Stimulated activated CD8-positive, alpha-beta memory T cell treated with anti-CD3 and anti-CD28 coated beads, Interleukin-4, amount 100 ng/mL, for 4 hours (primary cell): Measurements from ENCODE around the gene SLC5A10.
"Not testable (repeated sequence)": the region's sequence is repeated elsewhere in the genome, so short reads cannot be mapped to it uniquely, and the experiment has no call there.

Source experiments
- DNase-seq, 2 donors: peaks; one replicate each; pipeline ENCODE4 v3.0.0-alpha.2; 2020; ENCODE audit warnings: low read depth in 2 of 2, low spot score in 1 of 2

Gene SLC5A10

DNA sequence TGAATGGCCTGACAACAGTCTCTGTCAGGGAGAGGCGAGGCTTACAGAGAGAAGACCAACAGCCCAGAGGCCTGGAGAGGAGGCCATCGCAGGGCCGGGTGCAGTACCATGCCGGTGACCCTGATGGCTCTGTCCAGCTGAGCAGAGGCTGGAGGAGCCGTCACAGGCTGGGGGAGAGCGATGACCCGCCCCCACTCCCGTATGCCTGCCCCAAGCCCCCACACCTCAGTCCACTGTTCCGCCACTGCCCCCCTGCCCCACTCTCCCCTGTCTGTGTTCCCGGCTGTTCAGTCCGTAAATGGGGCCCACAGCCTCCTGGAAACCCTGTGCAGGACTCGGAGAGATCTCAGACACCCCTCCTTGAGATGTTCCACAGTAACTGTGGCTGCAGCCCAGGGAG is 65.4 kb downstream of the SLC5A10 start:
- DNase-seq, result no peak

DNA sequence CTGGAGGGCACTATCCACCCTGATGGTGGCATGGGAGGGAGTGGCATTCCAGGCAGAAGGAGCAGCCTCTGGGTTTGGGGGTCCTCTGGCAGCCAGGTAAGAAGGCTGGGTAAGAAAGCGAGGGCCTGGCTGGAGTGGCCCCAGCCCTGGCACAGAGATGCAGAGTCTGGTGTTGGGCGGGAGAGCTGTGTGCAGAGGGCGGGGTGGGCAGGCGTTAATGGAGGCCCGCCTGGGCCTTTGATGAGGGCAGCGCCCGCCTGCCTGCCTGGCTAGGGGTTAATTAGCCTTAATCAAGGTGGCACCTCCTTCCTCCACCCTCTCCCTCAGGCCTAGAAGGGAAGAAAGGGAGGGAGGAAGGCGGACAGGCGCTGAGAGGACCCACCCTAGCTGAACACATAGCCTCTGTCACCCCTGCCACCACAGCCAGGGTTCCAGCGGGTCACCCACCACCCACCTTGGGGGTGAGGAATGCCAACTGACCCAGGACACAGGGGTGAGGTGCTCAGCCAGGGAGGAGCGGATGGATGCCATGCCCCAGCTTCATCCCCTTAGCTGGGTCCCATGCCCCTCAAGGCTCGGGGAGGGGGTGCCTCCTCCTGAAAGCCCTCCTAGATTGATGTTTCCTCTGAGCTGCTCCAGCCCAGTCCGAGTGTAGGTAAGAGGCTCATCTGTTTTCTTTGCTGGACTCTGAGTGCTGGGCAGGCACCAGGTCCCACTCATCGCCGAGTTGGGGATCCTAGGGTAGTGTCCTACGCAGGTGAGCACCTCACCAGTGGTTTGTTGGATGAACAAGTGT is 66.0 kb downstream of the SLC5A10 start:
- DNase-seq, result no peak

DNA sequence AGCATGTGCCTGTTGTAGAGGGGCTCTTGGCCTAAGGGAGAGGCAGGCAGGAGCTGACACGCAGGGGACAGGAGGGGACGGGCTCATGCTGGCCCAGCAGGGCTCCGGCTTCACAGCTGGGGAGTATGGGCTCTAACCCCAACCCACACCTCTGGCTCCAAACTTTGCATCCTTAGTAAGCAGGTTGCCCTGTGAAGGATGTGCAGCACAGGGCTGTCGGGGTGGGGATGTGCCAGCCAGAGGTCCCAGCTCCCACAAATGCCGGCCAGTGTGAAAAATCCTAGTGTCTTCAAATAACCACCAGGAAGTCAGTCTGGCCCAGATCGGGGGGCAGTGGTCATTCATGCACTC is 66.6 kb downstream of the SLC5A10 start:
- no peak for DNase-seq

DNA sequence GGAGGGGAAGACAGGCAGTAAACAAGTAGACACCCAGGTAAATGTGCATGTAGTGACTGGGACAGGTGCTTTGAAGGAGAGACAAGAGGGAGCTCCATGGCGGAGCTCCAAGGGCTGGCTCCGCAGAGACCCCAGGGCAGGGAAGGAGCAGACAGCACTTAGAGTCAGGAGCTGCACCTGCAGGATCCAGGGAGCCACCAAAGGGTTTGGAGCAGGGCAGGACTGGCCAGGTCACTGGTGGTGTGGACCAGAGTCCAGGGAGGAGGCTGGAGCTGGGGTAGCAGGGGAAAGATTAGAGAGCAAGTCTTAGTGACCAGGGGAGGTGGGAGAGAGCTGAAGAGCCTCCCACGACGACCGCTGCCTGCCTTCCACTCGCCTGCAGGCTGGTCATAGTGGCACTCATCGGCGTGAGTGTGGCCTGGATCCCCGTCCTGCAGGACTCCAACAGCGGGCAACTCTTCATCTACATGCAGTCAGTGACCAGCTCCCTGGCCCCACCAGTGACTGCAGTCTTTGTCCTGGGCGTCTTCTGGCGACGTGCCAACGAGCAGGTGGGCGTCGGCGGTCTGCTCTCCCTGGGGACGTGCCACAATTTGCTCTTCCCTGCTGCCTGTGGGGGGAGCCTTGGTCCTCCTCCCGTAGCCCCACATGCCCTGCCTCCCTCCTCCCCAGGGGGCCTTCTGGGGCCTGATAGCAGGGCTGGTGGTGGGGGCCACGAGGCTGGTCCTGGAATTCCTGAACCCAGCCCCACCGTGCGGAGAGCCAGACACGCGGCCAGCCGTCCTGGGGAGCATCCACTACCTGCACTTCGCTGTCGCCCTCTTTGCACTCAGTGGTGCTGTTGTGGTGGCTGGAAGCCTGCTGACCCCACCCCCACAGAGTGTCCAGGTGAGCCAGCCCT is 67.3 kb downstream of the SLC5A10 start:
- no peak for DNase-seq

DNA sequence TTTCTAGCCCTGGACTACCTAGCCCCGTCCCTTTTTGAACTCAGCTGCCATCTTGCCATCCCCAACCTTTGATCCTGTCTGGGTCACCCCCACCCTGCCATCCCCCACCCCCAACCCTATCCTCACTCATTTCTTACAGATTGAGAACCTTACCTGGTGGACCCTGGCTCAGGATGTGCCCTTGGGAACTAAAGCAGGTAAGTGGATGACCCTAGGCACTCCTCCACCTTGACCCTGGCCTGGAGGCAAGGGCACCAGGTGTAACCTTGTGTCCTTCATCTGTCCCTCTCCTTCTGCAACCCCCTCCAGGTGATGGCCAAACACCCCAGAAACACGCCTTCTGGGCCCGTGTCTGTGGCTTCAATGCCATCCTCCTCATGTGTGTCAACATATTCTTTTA is 68.1 kb downstream of the SLC5A10 start:
- DNase-seq, result no peak

DNA sequence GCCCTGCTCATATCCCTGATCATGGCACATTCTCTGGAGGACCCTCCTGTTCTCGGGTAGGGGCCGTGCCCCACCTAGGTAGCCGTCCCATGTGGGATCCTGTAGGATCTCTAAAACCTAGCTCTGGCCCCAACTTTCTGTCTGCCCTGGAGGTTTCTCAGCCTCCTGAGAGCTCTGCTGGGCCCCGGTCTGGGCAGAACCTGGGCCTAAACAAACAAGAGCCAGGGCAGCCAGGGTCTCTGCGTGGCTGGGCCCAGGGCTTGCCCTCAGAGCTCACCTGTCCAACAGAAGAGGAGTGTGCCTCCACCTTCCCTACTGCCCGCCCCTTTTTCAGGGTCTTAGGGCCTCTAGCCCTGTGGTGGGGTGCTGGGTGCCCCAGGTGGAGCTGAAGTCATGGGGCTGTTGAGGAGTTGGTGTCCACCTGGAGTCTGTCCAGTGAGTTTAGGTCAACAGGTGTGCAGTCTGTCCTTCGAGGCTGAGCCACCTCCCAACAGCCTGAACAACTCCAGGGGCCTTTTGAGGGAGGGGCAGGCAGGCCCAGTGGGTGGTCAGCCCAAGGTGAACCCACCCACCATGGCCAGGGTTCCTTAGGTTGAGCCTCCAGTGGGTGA is 69.2 kb downstream of the SLC5A10 start:
- DNase-seq, result not testable (repeated sequence)

DNA sequence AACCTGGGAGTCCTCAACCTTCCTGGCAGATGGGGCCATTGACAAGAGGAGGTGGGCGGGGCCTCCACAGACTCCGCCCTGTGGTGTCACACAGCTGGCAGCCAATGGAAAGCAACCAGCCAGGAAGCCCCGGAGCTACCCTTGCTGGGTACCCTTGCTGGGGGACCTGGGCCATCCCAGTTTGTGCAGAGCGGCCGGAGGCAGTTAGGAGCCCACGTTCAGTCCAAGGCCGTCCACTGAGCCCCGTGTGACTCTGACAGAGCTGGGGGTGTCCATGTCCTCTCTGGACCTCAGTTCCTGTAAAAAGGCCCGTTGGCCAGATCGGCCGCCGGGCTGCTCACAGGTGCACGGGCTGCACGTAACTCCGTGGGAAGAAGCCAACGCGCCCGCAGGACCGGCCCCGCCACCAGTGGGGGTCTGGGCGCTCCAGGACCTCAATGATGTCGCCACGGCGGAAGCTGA is 69.7 kb downstream of the SLC5A10 start:
- no peak for DNase-seq

DNA sequence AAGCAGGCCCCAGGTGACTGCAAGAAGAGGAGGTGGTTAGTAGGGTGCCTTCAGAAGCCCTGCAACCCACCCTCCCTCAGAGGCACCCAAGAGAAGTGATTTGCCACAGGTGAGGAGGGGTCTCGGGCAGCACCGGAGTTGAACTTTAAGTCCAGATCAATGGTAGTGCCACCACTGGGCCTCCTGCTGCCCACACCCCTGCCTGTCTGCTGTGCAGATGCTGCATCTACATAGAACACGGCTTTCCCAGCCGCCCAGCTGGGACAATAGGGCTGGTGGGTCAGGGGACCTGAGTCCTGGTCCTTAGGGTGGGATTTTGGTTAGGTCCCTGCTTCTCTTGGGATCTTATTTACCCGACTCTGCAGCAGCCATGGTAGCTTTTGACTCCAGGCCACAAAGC is 70.2 kb downstream of the SLC5A10 start:
- DNase-seq, result no peak

DNA sequence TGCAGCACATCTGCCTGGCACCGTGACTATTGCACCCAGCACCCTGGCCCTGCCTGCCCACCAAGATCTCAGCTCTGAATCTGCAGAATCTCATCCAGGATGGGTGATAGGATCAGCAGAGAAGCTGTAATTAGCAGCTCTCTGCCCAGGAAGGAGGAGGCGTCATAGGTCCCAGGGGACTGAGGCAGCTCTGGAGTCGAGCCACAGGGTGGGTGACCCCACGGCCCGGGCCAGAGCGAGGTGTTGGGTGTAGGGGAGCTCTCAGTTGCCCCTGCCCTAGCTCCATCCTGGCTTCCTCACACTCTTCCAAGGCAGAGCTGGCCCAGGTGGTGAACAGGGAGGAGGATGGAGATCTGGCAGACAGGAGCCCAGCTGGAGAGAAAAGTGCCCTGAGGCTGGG is 70.8 kb downstream of the SLC5A10 start:
- DNase-seq, result no peak

DNA sequence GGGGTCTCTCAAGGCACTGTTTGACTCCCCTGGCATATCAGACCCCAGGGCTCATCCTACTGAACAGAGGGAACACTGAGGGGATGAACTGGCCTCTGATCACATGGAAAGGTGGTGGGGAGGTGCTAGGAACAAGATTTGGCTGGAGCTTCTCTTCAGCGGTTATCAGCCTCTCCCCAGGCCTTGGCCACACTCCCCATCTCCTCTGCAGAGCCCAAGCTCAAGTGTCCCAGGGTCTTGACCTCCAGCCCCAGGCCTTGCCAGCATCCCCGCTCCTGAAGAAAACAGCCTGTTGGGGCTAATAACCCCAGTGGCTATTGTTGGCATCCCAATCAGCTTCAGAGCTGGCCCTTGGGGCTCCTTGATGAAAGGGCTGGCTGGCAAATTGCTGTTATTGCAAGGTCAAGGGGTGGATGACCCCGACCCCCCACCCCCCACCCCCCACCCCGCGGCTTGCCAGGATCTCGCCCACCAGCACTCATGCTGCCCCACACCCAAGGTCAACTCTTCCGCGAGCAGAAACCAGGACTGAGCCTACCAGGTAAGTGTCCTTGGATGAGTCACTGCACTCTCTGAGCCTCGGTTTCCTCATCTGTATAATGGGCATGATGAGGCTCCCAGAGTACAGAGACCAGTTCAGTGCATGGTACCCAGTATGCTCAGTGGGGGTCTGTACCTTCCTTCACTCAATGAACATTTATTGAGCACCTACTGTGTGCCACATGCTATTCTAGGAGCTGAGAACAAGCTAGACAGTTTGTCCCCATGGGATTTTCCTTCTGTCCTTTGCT is 71.4 kb downstream of the SLC5A10 start:
- DNase-seq, result no peak

DNA sequence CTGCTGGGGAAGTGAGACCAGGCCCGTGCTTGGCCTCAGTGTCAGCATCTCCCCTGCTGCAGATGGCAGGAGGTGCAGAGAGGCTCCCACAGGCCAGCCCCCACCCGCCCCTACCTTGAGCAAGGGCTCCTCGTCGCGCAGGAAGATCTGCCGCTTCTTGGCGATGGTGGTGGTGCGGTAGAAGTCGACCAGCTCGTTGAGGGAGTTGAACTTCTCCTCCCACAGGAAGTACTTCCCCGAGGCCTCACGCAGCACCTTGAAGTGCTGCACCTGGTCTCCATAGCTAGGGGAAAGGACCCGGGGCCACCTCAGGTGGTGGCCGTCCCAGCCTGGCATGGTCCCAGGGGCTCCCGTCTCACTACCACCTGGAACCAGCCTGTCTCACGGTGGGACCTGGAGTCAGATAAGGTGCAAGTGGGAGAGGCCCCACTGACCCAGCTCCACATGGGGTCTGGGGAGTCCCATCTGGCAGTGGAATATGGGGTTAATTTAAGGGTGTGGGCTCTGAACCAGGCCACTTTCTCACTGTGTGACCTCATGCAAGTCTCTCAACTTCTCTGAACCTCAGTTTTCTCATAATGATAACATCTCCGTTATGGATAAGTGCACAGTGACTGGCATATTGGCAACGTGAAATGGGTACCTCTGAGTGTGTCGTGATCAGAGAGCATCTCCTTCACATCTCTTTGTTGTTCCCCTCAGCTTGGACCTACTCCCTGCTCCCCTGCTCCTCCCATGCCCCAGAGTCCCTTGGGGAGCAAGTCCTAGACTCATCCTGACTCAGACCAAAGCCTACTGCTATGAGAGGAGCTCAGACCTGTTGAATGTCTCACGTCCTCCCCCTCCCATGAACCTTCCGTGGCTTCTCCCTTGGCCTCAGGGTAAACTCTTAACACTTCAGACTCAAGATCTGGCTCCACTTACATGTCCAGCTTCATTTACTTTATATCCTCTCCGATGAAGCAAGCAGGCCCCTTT is 72.4 kb downstream of the SLC5A10 start:
- no peak for DNase-seq

DNA sequence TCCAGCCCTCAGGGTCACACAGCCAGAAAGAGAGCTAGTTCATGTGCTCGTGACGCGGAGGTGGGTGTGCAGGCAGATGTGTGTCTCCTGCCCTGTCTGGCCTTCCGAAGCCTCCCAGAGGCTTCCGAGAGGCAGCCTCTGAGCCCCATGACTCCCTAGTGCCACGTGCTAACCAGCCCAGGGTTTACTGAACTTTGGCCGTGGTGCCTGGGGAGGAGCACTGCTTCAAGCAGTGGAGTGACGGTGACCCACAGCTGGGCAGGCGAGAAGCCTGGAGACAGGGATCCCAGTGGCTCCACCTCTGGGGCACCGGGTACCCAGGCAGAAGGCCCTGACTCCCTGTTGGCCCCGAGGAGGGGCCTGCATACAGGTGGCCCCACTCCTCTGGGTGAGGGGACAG is 76.7 kb downstream of the SLC5A10 start:
- DNase-seq, result not testable (repeated sequence)

DNA sequence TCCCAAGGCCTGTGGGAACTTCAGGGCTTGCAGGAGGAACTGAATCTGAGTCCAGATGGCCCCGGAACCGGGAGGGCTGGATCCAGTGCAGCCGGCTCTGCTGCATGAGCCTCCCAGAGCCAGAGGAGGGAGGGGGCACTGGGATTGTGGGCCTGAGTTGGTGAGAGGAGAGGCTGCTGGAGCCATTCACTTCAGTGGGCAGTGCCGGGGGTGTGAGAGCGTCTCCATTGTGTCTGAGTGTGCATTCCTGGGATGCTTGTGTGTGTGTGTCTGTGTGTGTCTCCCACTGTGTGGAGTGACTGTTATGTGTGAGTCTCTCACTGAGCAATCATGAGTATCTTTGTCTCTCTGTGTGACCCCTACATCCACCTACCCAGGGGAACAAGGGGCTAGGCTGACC is 77.8 kb downstream of the SLC5A10 start:
- DNase-seq, result not testable (repeated sequence)

DNA sequence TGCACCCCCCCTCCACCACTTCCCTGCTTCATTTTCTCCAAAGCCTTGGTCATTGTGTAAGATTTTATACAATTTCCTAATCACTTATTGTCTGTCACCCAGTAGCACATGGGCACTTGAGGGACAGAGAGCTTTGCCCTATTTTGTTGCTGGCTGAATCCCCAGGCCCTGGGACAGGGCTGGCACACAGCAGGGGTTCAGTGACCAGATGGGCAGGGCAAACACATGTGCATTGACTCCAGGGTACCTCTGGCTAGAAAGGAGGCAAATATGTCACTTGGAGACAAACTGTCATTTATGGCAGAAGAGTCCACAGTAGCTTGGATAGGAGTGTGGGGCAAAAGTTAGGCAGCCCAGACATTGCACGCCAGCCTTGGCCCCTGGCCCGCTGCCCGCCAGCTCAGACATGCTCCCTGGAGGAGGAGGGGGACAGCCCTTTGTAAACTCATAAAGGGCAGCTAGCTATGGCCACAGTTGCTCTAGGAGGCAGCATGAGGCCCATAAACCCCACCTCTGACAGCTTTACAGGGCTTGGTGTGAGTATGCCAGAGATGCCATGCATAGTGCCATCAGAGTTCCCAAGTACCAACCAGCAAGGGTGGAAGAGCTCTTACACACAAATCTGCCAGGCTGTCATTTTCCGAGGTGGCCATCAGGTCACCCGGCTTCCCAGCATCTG is 78.9 kb downstream of the SLC5A10 start:
- DNase-seq, result not testable (repeated sequence)

DNA sequence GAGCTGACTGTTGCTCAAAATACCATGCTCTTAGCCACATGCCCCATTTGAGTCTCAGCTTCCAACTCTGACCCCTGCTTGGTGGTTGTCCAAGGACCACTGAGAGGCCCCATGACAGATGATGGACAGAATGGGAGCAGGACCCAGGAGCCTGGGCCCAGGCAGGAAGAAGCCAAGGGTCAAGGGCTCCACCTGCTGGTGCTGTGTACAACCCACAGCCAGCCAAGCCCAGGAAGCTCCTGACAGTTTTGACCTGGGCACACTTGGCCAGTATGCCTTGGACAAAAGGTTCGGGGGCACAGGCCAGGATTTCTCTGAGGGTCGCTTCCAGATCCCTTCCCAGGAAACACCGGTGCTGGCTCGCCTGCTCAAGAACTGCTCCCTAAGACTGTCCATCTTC is 79.8 kb downstream of the SLC5A10 start:
- peak; percentile 10 to 11 for DNase-seq

DNA sequence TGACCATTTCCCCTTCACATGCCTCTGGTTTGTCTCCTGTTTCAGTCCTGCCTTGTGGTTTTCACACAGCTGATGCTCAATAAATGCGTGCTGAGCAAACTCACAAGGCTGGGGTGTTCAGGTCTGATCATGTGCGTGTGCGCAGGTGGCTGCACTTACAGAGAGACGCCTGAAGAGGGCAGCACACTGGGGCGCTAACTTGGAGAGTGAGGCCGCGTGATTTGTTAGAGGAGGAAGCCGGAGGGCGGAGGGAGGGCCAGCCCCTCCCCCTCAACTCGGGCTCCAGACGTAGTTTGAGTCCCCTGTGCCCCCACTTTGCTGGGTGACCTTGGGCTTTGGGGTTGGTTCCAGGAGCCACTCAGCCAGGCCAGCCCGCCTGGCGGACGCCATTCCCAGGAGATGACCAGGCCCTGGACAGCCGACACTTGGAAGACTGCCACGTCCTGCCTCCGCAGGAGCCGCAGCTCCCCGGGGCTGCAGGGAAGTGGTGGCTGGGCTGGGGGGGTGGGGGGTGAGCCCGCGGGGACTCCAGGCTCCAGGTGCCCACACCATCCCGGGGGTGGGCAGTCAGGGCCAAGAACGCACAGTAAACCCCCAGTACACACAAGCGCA is 80.5 kb downstream of the SLC5A10 start:
- not testable (repeated sequence) for DNase-seq

DNA sequence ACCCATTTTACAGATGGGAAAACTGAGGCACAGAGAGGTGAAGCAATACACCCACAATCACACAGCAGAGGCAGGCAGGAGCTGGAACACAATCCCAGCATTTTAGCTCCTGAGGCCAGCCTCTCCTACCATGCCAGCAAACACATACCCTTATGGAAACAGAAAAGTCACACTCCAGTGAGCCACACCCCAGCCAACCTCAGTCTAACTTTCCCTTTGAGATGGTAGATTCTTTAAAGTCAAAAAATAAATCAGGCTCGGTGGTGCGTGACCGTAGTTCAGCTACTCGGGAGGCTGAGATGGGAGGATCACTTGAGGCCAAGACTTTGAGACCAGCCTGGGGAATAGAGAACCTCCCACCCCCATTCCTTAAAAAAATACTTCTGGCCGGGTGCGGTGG is 84.2 kb downstream of the SLC5A10 start:
- DNase-seq, result not testable (repeated sequence)

DNA sequence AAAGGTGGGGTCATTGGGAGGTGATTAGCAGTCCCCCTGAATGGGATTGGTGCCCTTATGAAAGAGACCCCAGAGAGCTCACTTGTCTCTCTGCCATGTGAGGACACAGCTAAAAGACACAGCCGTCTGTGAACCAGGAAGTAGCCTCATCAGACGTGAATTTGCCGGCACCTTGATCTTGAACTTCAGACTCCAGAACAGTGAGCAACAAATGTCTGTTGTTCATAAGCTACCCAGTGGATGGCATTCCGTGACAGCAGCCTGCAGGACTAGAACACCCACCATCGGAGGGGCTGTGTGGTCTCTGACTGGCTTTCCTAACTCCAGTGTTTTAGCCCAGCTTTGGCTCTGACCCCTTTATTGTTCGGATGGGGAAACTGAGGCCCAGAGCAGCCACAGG is 85.6 kb downstream of the SLC5A10 start:
- not testable (repeated sequence) for DNase-seq

DNA sequence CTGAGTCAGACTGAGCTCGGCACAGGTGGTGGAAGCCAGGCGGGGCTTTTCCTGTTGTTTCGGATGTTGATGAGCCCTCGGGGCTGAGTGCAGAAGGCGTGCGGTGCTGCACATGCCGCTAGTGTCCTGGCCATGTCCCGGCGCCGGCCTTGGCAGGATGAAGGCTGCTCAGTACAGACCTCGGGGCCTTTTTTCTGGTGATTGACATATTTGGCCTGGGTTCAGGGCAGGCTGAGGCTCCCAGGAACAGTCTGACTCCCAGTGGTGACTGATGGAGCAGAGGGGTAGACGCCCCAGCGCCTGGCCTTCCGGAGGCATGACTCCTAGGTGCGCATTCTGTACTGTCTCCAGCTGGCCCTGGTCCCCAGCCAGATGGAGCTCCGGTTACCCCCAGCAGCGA is 86.0 kb downstream of the SLC5A10 start:
- DNase-seq, result not testable (repeated sequence)
